ENCODE data around the gene MAT1A.

Gene MAT1A

GRCh38 chr10:80273523-80274170 is 15.8 kb downstream of the MAT1A start:
- no peak for TF ChIP-seq CTCF (IDR thresholded peaks at IDR 0.05)
- Histone ChIP-seq H3K27ac (no peak overlapping the region), H3K4me3 (no peak overlapping the region)
- DNase-seq (ENCODE audit: low spot score) = no peak

GRCh38 chr10:80272793-80273522 is 16.5 kb downstream of the MAT1A start:
- no peak overlapping the region for H3K4me3 ChIP-seq
- no peak overlapping the region for H3K27ac ChIP-seq
- TF ChIP-seq CTCF (IDR thresholded peaks at IDR 0.05) = no peak
- peak; percentile 33 for DNase-seq (ENCODE audit: low spot score)

GRCh38 chr10:80271416-80271815 is 18.0 kb downstream of the MAT1A start:
- peak; percentile 53 for DNase-seq (ENCODE audit: low spot score)
- Histone ChIP-seq H3K4me3 (no peak overlapping the region), H3K27ac (no peak overlapping the region)
- no peak for TF ChIP-seq CTCF (IDR thresholded peaks at IDR 0.05)

GRCh38 chr10:80270887-80271286 is 18.6 kb downstream of the MAT1A start:
- no peak for DNase-seq (ENCODE audit: low spot score)
- no peak overlapping the region for H3K4me3 ChIP-seq
- TF ChIP-seq CTCF (IDR thresholded peaks at IDR 0.05) = no peak
- no peak overlapping the region for H3K27ac ChIP-seq

- Histone ChIP-seq H3K4me3 (no peak overlapping the region), H3K27ac (no peak overlapping the region)
- no peak for TF ChIP-seq CTCF (IDR thresholded peaks at IDR 0.05)
- DNase-seq (ENCODE audit: low spot score) = no peak
Observed at GRCh38 chr10:80268938-80269588, 20.4 kb downstream of the MAT1A start.

GRCh38 chr10:80268266-80268665 is 21.2 kb downstream of the MAT1A start:
- TF ChIP-seq CTCF (IDR thresholded peaks at IDR 0.05) = no peak
- DNase-seq (ENCODE audit: low spot score) = no peak
- Histone ChIP-seq H3K4me3 (no peak overlapping the region), H3K27ac (no peak overlapping the region)

All from coronary artery (tissue), 2 donors.